HepG2 (cell line): ENCODE results near the gene HNRNPUL1. TPM values are rescaled to one million over a fixed set of nuclear protein-coding genes. Genes with fewer than 3 reads are reported as not detected.
A peak's percentile ranks its signal among the peaks of the same experiment; 100 is the strongest.

Experiments used
- AGO1 ChIP-seq: fragments of 200-400 bp; formaldehyde crosslinking; IDR thresholded peaks from 2 replicates; pipeline ENCODE4 v1.6.1; 2017; ENCODE audit warnings: mild to moderate bottlenecking, low read depth, low read length, moderate library complexity; ENCODE audit not compliant: poor library complexity, severe bottlenecking
- EED ChIP-seq: sonication (generic); formaldehyde crosslinking; IDR thresholded peaks from 2 replicates; pipeline ENCODE4 v1.5.0; 2020; ENCODE audit warnings: mild to moderate bottlenecking, missing genetic modification reagents
- FOXK2 ChIP-seq: fragments of 450-650 bp; IDR thresholded peaks from 2 replicates; pipeline ENCODE4 v1.6.1; 2016
- HDAC1 ChIP-seq: sonication (generic); formaldehyde crosslinking; IDR thresholded peaks from 2 replicates; pipeline ENCODE4 v1.5.1; 2020; ENCODE audit warnings: mild to moderate bottlenecking, missing genetic modification reagents
- HMGXB4 ChIP-seq, 2 experiments: sonication (generic) in 1 of 2; formaldehyde crosslinking in 1 of 2; IDR thresholded peaks; 2 replicates each; pipeline versions ENCODE4 v1.4.0 to v1.6.1; 2018 to 2020; ENCODE audit warnings: missing genetic modification reagents in 2 of 2, borderline replicate concordance in 1 of 2, low read depth in 1 of 2, mild to moderate bottlenecking in 1 of 2, missing biosample characterization in 1 of 2
- MYC ChIP-seq: sonication (generic); formaldehyde crosslinking; IDR thresholded peaks from 2 replicates; pipeline ENCODE4 v1.9.0; 2021; ENCODE audit warnings: missing genetic modification reagents, borderline replicate concordance
- RXRB ChIP-seq: IDR thresholded peaks from 2 replicates; pipeline ENCODE4 v1.6.1; 2016; ENCODE audit warnings: borderline replicate concordance, missing genetic modification reagents, missing compliant biosample characterization
- SOX6 ChIP-seq, 2 experiments: fragments of 450-650 bp in 1 of 2; sonication (generic) in 1 of 2; formaldehyde crosslinking in 1 of 2; IDR thresholded peaks; 2 replicates each; pipeline versions ENCODE4 v1.4.0 to v1.6.1; 2017 to 2020; ENCODE audit warnings: antibody characterized with exemption in 1 of 2, mild to moderate bottlenecking in 1 of 2, missing genetic modification reagents in 1 of 2
- ZBTB39 ChIP-seq: sonication (generic); formaldehyde crosslinking; IDR thresholded peaks from 2 replicates; pipeline ENCODE4 v1.5.0; 2020; ENCODE audit warnings: missing genetic modification reagents
- ZBTB8A ChIP-seq: sonication (generic); formaldehyde crosslinking; IDR thresholded peaks from 2 replicates; pipeline ENCODE4 v1.4.0; 2020; ENCODE audit warnings: mild to moderate bottlenecking, low read depth, missing genetic modification reagents, borderline replicate concordance
- ZFP36 ChIP-seq: fragments of 150-350 bp; IDR thresholded peaks from 2 replicates; pipeline ENCODE4 v1.6.1; 2018; ENCODE audit warnings: borderline replicate concordance, low read length, low read depth; ENCODE audit not compliant: partially characterized antibody
- ZNF34 ChIP-seq: sonication (generic); formaldehyde crosslinking; IDR thresholded peaks from 2 replicates; pipeline ENCODE4 v1.4.0; 2020; ENCODE audit warnings: mild to moderate bottlenecking, missing genetic modification reagents, borderline replicate concordance
- ZNF570 ChIP-seq: sonication (generic); formaldehyde crosslinking; IDR thresholded peaks from 2 replicates; pipeline ENCODE4 v1.4.0; 2020; ENCODE audit warnings: mild to moderate bottlenecking, missing genetic modification reagents, borderline replicate concordance
- ZNF615 ChIP-seq: sonication (generic); formaldehyde crosslinking; IDR thresholded peaks from 2 replicates; pipeline ENCODE4 v1.5.0; 2020; ENCODE audit warnings: mild to moderate bottlenecking, missing genetic modification reagents, borderline replicate concordance
- ZNF737 ChIP-seq: sonication (generic); formaldehyde crosslinking; IDR thresholded peaks from 2 replicates; pipeline ENCODE4 v1.5.0; 2020; ENCODE audit warnings: missing genetic modification reagents, mild to moderate bottlenecking, borderline replicate concordance
- polyA plus RNA-seq, 8 experiments: library from polyadenylated mRNA; depleted of rRNA in 3 of 8; stranded (reverse) in 7 of 8; unstranded in 1 of 8; fragments of >200 nt; fragmentation: Illumina TruSeq in 4 of 8; extraction: Trizol in 4 of 8; gene quantifications; 2 replicates each; pipeline versions ENCODE4 v1.2.1 to v1.2.3, GENCODE V29; 2011 to 2016; ENCODE audit warnings: low read depth in 4 of 8, missing spikeins in 1 of 8, mixed read lengths in 1 of 8; ENCODE audit not compliant: insufficient read depth in 1 of 8
- total RNA-seq, 5 experiments: library from RNA; depleted of rRNA; stranded (reverse); fragments of >200 nt; fragmentation: Illumina TruSeq; extraction: Trizol; gene quantifications; 2 replicates each; pipeline ENCODE4 v1.2.3, GENCODE V29; 2016; ENCODE audit warnings: low read depth in 1 of 5
- TF ChIP-seq, protein P1 (sequence below): sonication (generic); formaldehyde crosslinking; IDR thresholded peaks from 2 replicates; pipeline ENCODE4 v1.4.0; 2020; ENCODE audit warnings: low read depth, missing genetic modification reagents
- TF ChIP-seq, protein P2 (sequence below): sonication (generic); formaldehyde crosslinking; conservative IDR thresholded peaks from 2 replicates; pipeline ENCODE4 v1.4.0; 2020; ENCODE audit warnings: missing genetic modification reagents

Gene HNRNPUL1
- total and polyA plus RNA-seq, 2 of the 13 experiments (the other 11 are each of a cell fraction or from before 2014, with no cell fraction given) = 30.9 to 81.7 TPM

GRCh38 chr19:41352609-41353465 is 88.7 kb downstream of the HNRNPUL1 start (continued):
- TF ChIP-seq, protein P1, sequence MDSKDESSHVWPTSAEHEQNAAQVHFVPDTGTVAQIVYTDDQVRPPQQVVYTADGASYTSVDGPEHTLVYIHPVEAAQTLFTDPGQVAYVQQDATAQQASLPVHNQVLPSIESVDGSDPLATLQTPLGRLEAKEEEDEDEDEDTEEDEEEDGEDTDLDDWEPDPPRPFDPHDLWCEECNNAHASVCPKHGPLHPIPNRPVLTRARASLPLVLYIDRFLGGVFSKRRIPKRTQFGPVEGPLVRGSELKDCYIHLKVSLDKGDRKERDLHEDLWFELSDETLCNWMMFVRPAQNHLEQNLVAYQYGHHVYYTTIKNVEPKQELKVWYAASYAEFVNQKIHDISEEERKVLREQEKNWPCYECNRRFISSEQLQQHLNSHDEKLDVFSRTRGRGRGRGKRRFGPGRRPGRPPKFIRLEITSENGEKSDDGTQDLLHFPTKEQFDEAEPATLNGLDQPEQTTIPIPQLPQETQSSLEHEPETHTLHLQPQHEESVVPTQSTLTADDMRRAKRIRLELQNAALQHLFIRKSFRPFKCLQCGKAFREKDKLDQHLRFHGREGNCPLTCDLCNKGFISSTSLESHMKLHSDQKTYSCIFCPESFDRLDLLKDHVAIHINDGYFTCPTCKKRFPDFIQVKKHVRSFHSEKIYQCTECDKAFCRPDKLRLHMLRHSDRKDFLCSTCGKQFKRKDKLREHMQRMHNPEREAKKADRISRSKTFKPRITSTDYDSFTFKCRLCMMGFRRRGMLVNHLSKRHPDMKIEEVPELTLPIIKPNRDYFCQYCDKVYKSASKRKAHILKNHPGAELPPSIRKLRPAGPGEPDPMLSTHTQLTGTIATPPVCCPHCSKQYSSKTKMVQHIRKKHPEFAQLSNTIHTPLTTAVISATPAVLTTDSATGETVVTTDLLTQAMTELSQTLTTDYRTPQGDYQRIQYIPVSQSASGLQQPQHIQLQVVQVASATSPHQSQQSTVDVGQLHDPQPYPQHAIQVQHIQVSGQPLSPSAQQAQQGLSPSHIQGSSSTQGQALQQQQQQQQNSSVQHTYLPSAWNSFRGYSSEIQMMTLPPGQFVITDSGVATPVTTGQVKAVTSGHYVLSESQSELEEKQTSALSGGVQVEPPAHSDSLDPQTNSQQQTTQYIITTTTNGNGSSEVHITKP (CRISPR knock-in tag) = no peak
- TF ChIP-seq HMGXB4 (CRISPR knock-in tag; IDR thresholded peaks at IDR 0.05; ENCODE audit: borderline replicate concordance in 1 of 2, low read depth in 1 of 2) (peak; percentile 81 to 94; a peak in 3 of 4 replicates), RXRB (CRISPR knock-in tag) (no peak), FOXK2 (no peak), ZFP36 (peak; percentile 89), SOX6 (IDR thresholded peaks at IDR 0.05) (no peak), SOX6 (CRISPR knock-in tag; IDR thresholded peaks at IDR 0.05) (no peak), ZNF737 (CRISPR knock-in tag) (no peak), HDAC1 (0 out of 2 replicates have a peak, but pooled peaks have one; percentile 7), EED (CRISPR knock-in tag) (no peak), MYC (CRISPR knock-in tag) (peak; percentile 84), AGO1 (peak; percentile 21), ZBTB8A (CRISPR knock-in tag) (0 out of 2 replicates have a peak, but pooled peaks have one; percentile 28), ZNF615 (CRISPR knock-in tag) (no peak), ZBTB39 (CRISPR knock-in tag) (no peak), ZNF570 (no peak), ZNF34 (peak; percentile 67; the same call in 1 of the 2 replicates)
- TF ChIP-seq, protein P2, sequence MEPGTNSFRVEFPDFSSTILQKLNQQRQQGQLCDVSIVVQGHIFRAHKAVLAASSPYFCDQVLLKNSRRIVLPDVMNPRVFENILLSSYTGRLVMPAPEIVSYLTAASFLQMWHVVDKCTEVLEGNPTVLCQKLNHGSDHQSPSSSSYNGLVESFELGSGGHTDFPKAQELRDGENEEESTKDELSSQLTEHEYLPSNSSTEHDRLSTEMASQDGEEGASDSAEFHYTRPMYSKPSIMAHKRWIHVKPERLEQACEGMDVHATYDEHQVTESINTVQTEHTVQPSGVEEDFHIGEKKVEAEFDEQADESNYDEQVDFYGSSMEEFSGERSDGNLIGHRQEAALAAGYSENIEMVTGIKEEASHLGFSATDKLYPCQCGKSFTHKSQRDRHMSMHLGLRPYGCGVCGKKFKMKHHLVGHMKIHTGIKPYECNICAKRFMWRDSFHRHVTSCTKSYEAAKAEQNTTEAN (CRISPR knock-in tag) = no peak
